ENCODE data around the gene KDM1B.

KDM1B gene

GRCh38 chr6:18264923-18265377, 109.7 kb downstream of the KDM1B start (continued):
- TF ChIP-seq, protein P1, sequence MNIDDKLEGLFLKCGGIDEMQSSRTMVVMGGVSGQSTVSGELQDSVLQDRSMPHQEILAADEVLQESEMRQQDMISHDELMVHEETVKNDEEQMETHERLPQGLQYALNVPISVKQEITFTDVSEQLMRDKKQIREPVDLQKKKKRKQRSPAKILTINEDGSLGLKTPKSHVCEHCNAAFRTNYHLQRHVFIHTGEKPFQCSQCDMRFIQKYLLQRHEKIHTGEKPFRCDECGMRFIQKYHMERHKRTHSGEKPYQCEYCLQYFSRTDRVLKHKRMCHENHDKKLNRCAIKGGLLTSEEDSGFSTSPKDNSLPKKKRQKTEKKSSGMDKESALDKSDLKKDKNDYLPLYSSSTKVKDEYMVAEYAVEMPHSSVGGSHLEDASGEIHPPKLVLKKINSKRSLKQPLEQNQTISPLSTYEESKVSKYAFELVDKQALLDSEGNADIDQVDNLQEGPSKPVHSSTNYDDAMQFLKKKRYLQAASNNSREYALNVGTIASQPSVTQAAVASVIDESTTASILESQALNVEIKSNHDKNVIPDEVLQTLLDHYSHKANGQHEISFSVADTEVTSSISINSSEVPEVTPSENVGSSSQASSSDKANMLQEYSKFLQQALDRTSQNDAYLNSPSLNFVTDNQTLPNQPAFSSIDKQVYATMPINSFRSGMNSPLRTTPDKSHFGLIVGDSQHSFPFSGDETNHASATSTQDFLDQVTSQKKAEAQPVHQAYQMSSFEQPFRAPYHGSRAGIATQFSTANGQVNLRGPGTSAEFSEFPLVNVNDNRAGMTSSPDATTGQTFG (tag by site-specific recombination; IDR thresholded peaks at IDR 0.05; ENCODE audit: borderline replicate concordance), result no peak
- TF ChIP-seq ZBTB26 (tag by site-specific recombination; optimal IDR thresholded peaks at IDR 0.05), result peak; percentile 41
- TF ChIP-seq ZFP41 (tag by site-specific recombination; IDR thresholded peaks at IDR 0.05; ENCODE audit: borderline replicate concordance), result no peak
- TF ChIP-seq ZNF266 (tag by site-specific recombination; IDR thresholded peaks at IDR 0.05; ENCODE audit: low read depth), result no peak
- peak; percentile 5; the same call in 1 of the 2 replicates for TF ChIP-seq SP3 (tag by site-specific recombination; IDR thresholded peaks at IDR 0.05)
- TF ChIP-seq, protein P2, sequence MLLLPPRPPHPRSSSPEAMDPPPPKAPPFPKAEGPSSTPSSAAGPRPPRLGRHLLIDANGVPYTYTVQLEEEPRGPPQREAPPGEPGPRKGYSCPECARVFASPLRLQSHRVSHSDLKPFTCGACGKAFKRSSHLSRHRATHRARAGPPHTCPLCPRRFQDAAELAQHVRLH (tag by site-specific recombination; IDR thresholded peaks at IDR 0.05), result no peak
- no peak for TF ChIP-seq ZNF112 (tag by site-specific recombination; IDR thresholded peaks at IDR 0.05)
- no peak for TF ChIP-seq ZNF518A (tag by site-specific recombination; conservative IDR thresholded peaks at IDR 0.05; ENCODE audit: low read depth)
- TF ChIP-seq ZFP37 (tag by site-specific recombination; IDR thresholded peaks at IDR 0.05), result no peak
- TF ChIP-seq ZNF292 (tag by site-specific recombination; IDR thresholded peaks at IDR 0.05; ENCODE audit: borderline replicate concordance, low read depth), result no peak
- TF ChIP-seq ZNF768 (tag by site-specific recombination; IDR thresholded peaks at IDR 0.05), result no peak
- peak; percentile 86 for TF ChIP-seq ZNF214 (tag by site-specific recombination; IDR thresholded peaks at IDR 0.05; ENCODE audit: borderline replicate concordance)
- TF ChIP-seq, protein P3, sequence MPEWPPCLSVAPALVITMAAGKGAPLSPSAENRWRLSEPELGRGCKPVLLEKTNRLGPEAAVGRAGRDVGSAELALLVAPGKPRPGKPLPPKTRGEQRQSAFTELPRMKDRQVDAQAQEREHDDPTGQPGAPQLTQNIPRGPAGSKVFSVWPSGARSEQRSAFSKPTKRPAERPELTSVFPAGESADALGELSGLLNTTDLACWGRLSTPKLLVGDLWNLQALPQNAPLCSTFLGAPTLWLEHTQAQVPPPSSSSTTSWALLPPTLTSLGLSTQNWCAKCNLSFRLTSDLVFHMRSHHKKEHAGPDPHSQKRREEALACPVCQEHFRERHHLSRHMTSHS (tag by site-specific recombination; IDR thresholded peaks at IDR 0.05), result no peak
- TF ChIP-seq ZFP3 (tag by site-specific recombination; IDR thresholded peaks at IDR 0.05; ENCODE audit: low read depth), result no peak
- no peak for TF ChIP-seq ZNF510 (tag by site-specific recombination; IDR thresholded peaks at IDR 0.05; ENCODE audit: insufficient replicate concordance)
- TF ChIP-seq EGR2 (tag by site-specific recombination; IDR thresholded peaks at IDR 0.05; ENCODE audit: low read depth), result no peak
- TF ChIP-seq, protein P4, sequence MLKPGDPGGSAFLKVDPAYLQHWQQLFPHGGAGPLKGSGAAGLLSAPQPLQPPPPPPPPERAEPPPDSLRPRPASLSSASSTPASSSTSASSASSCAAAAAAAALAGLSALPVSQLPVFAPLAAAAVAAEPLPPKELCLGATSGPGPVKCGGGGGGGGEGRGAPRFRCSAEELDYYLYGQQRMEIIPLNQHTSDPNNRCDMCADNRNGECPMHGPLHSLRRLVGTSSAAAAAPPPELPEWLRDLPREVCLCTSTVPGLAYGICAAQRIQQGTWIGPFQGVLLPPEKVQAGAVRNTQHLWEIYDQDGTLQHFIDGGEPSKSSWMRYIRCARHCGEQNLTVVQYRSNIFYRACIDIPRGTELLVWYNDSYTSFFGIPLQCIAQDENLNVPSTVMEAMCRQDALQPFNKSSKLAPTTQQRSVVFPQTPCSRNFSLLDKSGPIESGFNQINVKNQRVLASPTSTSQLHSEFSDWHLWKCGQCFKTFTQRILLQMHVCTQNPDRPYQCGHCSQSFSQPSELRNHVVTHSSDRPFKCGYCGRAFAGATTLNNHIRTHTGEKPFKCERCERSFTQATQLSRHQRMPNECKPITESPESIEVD (tag by site-specific recombination; IDR thresholded peaks at IDR 0.05), result no peak
- no peak for TF ChIP-seq ZNF23 (tag by site-specific recombination; IDR thresholded peaks at IDR 0.05; ENCODE audit: borderline replicate concordance)
- no peak for TF ChIP-seq TRIM28 (IDR thresholded peaks at IDR 0.05; ENCODE audit: borderline replicate concordance, low read length)
- no peak; the same call in 1 of the 2 replicates for TF ChIP-seq ZNF24 (tag by site-specific recombination; IDR thresholded peaks at IDR 0.05)
- TF ChIP-seq ZNF391 (tag by site-specific recombination; IDR thresholded peaks at IDR 0.05; ENCODE audit: borderline replicate concordance, low read depth), result no peak
- no peak for TF ChIP-seq YY1 (tag by site-specific recombination; IDR thresholded peaks at IDR 0.05)
- no peak for TF ChIP-seq ZNF341 (tag by site-specific recombination; IDR thresholded peaks at IDR 0.05; ENCODE audit: low read depth)
- 0 out of 2 replicates have a peak, but pooled peaks have one; percentile 1 for TF ChIP-seq ZNF654 (tag by site-specific recombination; IDR thresholded peaks at IDR 0.05; ENCODE audit: low read depth)
- no peak for TF ChIP-seq ZNF202 (tag by site-specific recombination; IDR thresholded peaks at IDR 0.05; ENCODE audit: borderline replicate concordance)
- TF ChIP-seq, protein P5, sequence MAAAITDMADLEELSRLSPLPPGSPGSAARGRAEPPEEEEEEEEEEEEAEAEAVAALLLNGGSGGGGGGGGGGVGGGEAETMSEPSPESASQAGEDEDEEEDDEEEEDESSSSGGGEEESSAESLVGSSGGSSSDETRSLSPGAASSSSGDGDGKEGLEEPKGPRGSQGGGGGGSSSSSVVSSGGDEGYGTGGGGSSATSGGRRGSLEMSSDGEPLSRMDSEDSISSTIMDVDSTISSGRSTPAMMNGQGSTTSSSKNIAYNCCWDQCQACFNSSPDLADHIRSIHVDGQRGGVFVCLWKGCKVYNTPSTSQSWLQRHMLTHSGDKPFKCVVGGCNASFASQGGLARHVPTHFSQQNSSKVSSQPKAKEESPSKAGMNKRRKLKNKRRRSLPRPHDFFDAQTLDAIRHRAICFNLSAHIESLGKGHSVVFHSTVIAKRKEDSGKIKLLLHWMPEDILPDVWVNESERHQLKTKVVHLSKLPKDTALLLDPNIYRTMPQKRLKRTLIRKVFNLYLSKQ (tag by site-specific recombination; IDR thresholded peaks at IDR 0.05; ENCODE audit: borderline replicate concordance), result no peak
- no peak for TF ChIP-seq MYNN (tag by site-specific recombination; IDR thresholded peaks at IDR 0.05; ENCODE audit: borderline replicate concordance)
